ENCODE data around the gene ETV3.

DNA sequence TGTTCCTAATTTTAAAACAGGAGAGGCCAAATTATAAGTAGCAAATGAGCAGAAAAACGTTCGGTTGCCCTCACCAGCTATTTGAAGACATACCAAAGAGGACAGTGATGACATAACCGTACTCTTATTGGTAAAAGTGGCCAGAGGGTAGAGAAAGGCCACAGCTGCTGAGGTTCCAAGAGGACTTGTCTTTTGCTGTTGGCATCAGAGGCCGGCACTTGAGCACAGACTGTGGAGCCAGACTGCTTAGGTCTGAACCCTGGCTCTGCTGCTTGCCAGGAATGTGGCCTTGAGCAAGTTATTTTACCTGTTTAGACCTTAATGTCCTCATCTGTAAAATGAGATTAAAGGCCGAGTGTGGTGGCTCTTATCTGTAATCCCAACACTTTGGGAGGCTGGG is 53.5 kb downstream of the ETV3 start:
- TF ChIP-seq, protein P1, sequence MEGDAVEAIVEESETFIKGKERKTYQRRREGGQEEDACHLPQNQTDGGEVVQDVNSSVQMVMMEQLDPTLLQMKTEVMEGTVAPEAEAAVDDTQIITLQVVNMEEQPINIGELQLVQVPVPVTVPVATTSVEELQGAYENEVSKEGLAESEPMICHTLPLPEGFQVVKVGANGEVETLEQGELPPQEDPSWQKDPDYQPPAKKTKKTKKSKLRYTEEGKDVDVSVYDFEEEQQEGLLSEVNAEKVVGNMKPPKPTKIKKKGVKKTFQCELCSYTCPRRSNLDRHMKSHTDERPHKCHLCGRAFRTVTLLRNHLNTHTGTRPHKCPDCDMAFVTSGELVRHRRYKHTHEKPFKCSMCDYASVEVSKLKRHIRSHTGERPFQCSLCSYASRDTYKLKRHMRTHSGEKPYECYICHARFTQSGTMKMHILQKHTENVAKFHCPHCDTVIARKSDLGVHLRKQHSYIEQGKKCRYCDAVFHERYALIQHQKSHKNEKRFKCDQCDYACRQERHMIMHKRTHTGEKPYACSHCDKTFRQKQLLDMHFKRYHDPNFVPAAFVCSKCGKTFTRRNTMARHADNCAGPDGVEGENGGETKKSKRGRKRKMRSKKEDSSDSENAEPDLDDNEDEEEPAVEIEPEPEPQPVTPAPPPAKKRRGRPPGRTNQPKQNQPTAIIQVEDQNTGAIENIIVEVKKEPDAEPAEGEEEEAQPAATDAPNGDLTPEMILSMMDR (IDR thresholded peaks at IDR 0.05), result no peak
- no peak for TF ChIP-seq EP300 (IDR thresholded peaks at IDR 0.05)

All from gastroesophageal sphincter (tissue), 3 donors.